Measurements from ENCODE around the gene RUFY3. TPM values are rescaled to one million over a fixed set of nuclear protein-coding genes. Genes with fewer than 3 reads are reported as not detected.

RUFY3 gene
- total and polyA plus RNA-seq, 9 of the 15 experiments (the other 6 are each of a cell fraction or from before 2014, with no cell fraction given) = 4.2 to 31.1 (median 21.5) TPM

GRCh38 chr4:70838666-70839588 lies 117.2 kb downstream of the RUFY3 start (continued):
- TF ChIP-seq ZNF239 (CRISPR knock-in tag; IDR thresholded peaks at IDR 0.05) (no peak), MEIS2 (IDR thresholded peaks at IDR 0.05; ENCODE audit: partially characterized antibody) (no peak), PML (IDR thresholded peaks at IDR 0.05; ENCODE audit: low read length) (no peak; the same call in 1 of the 2 replicates), XRCC3 (IDR thresholded peaks at IDR 0.05) (no peak), ZNF408 (CRISPR knock-in tag; IDR thresholded peaks at IDR 0.05; ENCODE audit: low read depth) (no peak), BRD4 (IDR thresholded peaks at IDR 0.05) (no peak), ZNF232 (CRISPR knock-in tag; IDR thresholded peaks at IDR 0.05) (0 out of 2 replicates have a peak, but pooled peaks have one; percentile 7), KLF16 (IDR thresholded peaks at IDR 0.05) (no peak), MTA1 (IDR thresholded peaks at IDR 0.05; ENCODE audit: borderline replicate concordance) (no peak), ZNF24 (IDR thresholded peaks at IDR 0.05) (no peak), THAP7 (CRISPR knock-in tag; IDR thresholded peaks at IDR 0.05) (no peak), ZBTB1 (CRISPR knock-in tag; IDR thresholded peaks at IDR 0.05; ENCODE audit: borderline replicate concordance, low read depth) (no peak), ZNF57 (CRISPR knock-in tag; IDR thresholded peaks at IDR 0.05) (no peak), RFX5 (IDR thresholded peaks at IDR 0.05; ENCODE audit: low read depth, low read length) (no peak), RNF2 (IDR thresholded peaks at IDR 0.05) (0 out of 2 replicates have a peak, but pooled peaks have one; percentile 21), ZBTB33 (CRISPR knock-in tag; IDR thresholded peaks at IDR 0.05) (no peak), POLR3A (IDR thresholded peaks at IDR 0.05; ENCODE audit: borderline replicate concordance, extremely low read depth, insufficient read depth, insufficient read length) (no peak), BCLAF1 (IDR thresholded peaks at IDR 0.05; ENCODE audit: borderline replicate concordance in 1 of 2, control insufficient read depth in 1 of 2, low read depth in 2 of 2, low read length in 1 of 2) (no peak), ZNF165 (CRISPR knock-in tag; IDR thresholded peaks at IDR 0.05; ENCODE audit: borderline replicate concordance) (peak; percentile 32; the same call in 1 of the 2 replicates), SMAD2 (IDR thresholded peaks at IDR 0.05; ENCODE audit: low read depth, low read length) (no peak), ZFP91 (CRISPR knock-in tag; IDR thresholded peaks at IDR 0.05) (no peak), ZNF175 (CRISPR knock-in tag; IDR thresholded peaks at IDR 0.05; ENCODE audit: low read depth) (no peak)

Data from K562 (cell line).